SHP77 (cell line): ENCODE data around the gene TBC1D4.
"Not testable (repeated sequence)": the region's sequence is repeated elsewhere in the genome, so short reads cannot be mapped to it uniquely, and the experiment has no call there.

Source experiments
- DNase-seq, 2 experiments: peaks; one replicate each; lab custom pipeline; 2025; lab: John Stamatoyannopoulos, UW

TBC1D4 gene

DNA sequence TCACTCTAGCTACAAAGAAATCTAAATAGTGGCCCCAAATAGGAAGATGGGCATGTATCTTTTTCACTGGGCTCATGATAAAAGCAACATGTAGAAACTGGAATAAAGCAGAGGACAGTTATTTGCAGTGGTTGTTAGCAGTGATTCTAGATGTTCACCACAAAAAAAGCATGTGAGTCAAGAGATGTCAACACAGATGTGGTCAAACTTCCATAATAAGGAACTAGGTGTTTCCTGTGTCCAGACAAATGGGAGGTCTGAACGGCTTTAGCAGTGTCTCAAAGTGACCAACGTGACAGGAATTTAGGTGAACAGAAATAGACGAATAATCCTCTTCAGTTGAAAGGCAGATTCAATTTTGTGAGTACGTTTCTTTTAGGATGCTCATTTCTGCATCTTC is 162.7 kb downstream of the TBC1D4 start:
- no peak for DNase-seq

GRCh38 chr13:75318138-75318833 is 163.7 kb downstream of the TBC1D4 start:
- DNase-seq: no peak

DNA sequence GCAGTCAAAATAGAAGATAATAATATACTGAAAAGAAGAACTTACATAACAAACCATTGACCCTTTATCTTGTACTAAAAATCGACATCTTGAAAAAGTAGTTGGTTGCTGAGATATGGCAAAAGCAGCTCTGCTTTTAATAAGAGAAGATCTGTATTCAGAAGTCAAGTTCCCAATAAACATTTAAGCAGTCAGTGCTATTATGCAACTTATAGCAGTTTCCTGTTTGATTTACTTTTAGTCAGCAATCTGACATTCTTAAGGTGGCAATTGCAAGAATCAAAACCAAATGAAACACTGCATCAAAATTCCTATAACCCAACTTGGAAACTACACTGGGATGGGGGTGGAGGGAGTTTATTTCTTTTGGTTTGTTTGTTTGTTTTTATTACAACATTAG is 165.5 kb downstream of the TBC1D4 start:
- DNase-seq: no peak

GRCh38 chr13:75312884-75313520 is 169.0 kb downstream of the TBC1D4 start:
- no peak for DNase-seq

GRCh38 chr13:75309981-75310580 is 171.9 kb downstream of the TBC1D4 start:
- no peak for DNase-seq

DNA sequence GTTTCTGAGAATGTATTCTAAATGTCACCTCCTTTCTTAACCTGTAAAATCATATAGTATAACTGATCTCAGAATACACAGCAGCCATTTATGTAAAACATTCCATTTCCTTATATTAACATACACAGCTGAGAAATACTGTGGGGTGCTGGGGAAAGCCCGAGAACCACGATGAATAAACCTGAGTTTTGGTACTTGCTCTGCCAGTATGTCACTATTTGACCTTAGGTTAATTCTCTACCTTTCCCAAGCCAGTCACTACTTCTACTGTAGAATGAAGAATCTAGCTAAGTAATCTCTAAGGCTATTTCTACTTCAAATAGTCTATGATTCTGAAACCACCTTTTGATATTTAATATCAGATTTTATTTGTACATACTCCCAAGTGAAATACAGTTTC is 173.7 kb downstream of the TBC1D4 start:
- DNase-seq: no peak

- no peak for DNase-seq
Measured at GRCh38 chr13:75307370-75307949, 174.5 kb downstream of the TBC1D4 start.

DNA sequence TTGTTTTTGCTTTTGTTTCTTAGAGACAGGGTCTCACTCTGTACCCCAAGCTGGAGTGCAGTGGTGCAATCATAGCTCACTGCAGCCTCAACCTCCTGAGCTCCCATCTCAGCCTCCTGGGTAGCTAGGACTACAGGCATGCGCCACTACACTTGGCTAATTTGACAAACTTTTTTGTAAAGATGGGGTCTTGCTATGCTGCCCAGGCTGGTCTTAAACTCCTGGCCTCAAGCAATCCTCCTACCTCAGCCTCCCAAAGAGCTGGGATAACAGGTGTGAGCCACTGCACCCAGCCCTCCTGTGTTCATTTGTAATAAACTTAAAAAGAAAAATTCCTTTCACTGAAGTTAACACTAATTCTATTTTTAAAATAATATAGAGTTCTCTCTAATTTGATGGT is 175.0 kb downstream of the TBC1D4 start:
- not testable (repeated sequence) for DNase-seq

DNA sequence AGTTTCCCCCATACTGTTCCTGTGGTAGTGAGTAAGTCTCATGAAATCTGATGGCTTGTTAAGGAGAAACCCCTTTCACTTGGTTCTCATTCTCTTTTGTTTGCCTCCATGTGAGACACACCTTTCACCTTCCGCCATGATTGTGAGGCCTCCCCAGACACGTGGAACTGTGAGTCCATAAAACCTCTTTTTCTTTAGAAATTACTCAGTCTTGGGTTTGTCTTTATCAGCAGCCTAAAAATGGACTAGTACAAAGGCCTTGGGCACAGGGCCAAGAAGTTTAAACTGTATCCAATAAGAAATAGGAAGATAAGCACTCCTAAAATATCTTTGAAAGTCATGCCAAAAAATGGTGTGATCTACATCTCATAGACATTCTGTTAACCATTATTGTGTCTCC is 176.9 kb downstream of the TBC1D4 start:
- DNase-seq: no peak

- no peak for DNase-seq
Measured at GRCh38 chr13:75303263-75303662, 178.7 kb downstream of the TBC1D4 start.

DNA sequence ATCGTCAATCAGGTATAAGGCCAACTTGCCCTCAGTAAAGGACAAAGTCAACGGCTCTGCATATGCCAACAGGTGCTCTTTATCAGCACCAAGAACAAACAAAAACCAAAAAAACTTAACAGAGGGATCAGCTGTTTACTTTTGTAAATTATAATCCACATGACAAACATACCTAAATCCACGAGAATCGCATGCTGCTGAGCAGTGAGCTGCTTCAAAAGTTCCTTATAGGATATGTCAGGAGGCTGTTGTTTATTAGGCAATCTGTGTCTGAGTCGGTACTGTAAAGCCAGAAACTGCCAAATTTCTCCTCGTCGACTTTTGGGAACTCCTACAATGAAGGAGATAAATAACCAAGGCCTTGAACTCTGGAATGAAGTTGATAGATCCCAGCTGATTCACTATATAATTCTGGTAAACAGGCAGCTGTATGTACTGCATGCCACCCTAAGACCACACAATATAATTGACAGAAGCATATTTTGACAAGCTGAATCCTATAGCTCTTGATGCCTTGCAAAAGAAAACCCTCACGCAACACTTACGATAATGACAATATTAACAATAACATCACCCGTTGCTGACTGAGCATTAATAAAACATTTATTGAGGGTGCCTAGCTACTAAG is 179.8 kb downstream of the TBC1D4 start:
- DNase-seq: no peak

DNA sequence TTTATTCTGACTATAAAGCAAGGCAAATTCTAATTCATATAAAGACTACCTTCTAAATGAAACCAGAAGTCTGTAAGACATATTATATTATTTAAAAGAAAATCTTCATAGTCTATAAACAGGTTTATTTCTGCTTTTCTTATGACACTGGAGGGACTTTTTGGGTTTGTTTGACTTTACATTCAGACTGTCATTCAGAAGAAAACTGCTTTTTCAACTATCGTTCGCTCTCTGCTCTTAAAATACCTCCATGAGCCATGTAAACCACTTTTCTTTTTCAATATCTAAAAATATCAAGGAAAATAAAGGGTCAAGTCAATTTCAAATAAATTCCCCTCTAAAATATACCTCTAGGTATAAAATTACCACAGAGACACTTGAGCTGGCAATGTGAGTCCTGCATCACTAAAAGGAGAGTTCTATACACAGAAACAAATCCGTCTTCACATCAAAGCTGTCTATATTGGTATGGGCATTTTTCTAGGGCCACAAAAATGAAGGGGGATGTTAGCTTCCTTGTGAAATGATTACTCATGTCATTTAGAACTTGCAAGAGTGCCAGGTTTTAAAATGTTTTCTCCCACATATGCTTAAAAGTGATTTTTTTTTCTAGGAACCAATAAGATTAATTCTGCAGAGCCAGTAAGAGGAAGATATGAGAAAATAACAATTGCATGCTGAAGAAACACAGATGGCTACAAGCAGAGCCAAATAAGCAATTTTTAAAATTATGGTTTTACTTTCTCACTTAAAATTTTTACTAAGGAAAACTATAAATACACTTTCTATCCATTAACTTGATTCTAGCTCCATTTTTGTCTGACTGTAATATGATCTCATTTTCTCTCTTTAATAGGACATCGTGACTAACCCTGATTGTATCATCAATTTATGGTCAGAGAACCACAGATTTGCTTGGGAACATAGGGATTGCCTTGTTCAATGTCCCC is 181.8 kb downstream of the TBC1D4 start:
- DNase-seq: no peak

DNA sequence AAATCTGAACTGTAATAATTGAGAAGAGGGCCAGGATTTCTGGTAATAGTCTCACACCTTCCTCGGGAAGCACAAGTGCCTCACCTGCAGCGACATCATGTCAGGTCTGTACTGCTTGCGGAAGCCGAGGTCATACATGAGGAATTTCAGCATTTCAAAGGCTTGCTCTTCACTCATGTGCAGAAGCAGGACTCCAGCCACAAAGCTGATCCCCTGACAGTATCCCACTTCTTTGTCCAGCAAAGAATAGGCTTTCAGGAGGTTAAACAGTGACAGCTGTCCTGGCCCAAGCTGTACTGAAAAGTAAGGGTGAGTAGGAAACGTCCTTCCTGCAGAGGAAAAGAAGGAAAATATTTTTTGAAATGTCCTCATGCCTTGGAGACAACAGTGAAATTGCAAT is 182.7 kb downstream of the TBC1D4 start:
- no peak for DNase-seq

- DNase-seq: no peak
Measured at GRCh38 chr13:75296641-75297040, 185.3 kb downstream of the TBC1D4 start.

DNA sequence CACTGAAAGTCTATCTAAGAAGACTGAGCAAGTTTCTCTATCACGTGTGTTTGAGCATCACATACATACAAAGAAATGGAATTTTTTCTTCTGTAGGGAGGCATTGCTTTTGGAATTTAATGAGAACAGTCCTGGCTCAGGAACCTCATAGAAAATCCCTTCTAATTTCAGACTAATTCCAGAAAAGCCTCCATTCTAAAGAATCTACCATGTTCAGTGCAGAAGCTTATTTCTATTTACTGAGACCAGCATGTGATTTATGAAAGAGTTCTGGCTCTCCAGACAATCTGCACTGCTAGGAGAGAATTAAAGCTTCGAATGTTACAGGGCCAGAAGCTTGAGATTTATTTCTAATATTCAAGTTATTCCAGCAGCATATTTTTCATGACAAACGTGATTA is 186.8 kb downstream of the TBC1D4 start:
- no peak for DNase-seq

DNA sequence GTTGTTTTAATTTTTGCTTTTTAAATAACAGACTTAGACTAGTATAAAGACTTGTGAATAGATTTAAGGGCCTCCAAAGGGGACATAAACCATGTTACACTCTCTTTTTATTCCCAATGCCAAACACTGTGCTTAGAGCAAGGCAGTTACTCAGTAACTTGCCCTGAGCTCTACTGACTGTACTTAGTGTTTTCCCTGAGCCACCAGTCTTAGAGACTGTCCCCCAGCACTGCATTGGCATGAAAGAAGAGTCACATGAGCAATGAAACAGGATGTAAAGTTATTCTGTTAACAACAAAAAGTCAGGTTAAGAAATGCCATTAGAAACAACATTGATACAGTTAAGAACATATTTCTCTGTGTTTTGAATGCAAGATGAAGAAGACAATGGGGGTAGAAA is 187.9 kb downstream of the TBC1D4 start:
- DNase-seq: no peak

- DNase-seq: no peak
Measured at GRCh38 chr13:75285310-75285709, 196.7 kb downstream of the TBC1D4 start.

- no peak for DNase-seq
Measured at GRCh38 chr13:75279834-75280369, 202.1 kb downstream of the TBC1D4 start.

GRCh38 chr13:75273695-75274094 is 208.3 kb downstream of the TBC1D4 start:
- not testable (repeated sequence) for DNase-seq

GRCh38 chr13:75271846-75272245 is 210.1 kb downstream of the TBC1D4 start:
- DNase-seq: no peak

DNA sequence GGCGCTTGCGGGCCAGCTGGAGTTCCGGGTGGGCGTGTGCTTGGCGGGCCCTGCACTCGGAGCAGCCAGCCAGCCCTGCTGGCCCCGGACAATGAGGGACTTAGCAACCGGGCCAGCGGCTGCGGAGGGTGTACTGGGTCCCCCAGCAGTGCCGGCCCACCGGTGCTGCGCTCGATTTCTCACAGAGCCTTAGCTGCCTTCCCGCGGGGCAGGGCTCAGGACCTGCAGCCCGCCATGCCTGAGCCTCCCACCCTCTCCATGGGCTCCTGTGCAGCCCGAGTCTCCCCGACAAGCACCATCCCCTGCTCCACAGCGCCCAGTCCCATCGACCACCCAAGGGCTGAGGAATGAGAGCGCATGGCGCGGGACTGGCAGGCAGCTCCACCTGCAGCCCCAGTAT is 213.5 kb downstream of the TBC1D4 start:
- not testable (repeated sequence) for DNase-seq
